ENCODE results near the gene GRID1. TPM values are rescaled to one million over a fixed set of nuclear protein-coding genes. Genes with fewer than 3 reads are reported as not detected.

Gene GRID1
- total RNA-seq, 4 donors from 2014 or later: 1.4 to 4.9 (median 2.0) TPM

GRCh38 chr10:85993840-85994507, 372.6 kb downstream of the GRID1 start:
- no peak for DNase-seq (ENCODE audit: low spot score in 2 of 2)
- WGBS, 2 donors: 65 to 70% methylated on average over 6 of the region's 6 CpGs
- no peak overlapping the region for H3K4me3 ChIP-seq (ENCODE audit: low read depth, poor library complexity, severe bottlenecking)
- TF ChIP-seq CTCF (IDR thresholded peaks at IDR 0.05): no peak
- no peak for TF ChIP-seq POLR2A (IDR thresholded peaks at IDR 0.05)
- intact Hi-C loops (cut with DNase I; ENCODE audit: low total_unique reads): no loop called here

- no peak for DNase-seq (ENCODE audit: low spot score in 2 of 2)
- no peak overlapping the region for H3K4me3 ChIP-seq (ENCODE audit: low read depth, poor library complexity, severe bottlenecking)
- 94 to 100% methylated on average over 1 of the region's 1 CpG for WGBS, 2 donors
- intact Hi-C loops (cut with DNase I; ENCODE audit: low total_unique reads): no loop called here
- TF ChIP-seq POLR2A (IDR thresholded peaks at IDR 0.05) (no peak), CTCF (IDR thresholded peaks at IDR 0.05) (no peak)
Measured at GRCh38 chr10:85993140-85993539, 373.5 kb downstream of the GRID1 start.

- WGBS, 2 donors: 57 to 75% methylated on average over 1 of the region's 1 CpG
- no peak for DNase-seq (ENCODE audit: low spot score in 2 of 2)
- no peak for TF ChIP-seq CTCF (IDR thresholded peaks at IDR 0.05)
- intact Hi-C loops (cut with DNase I; ENCODE audit: low total_unique reads): no loop called here
- H3K4me3 ChIP-seq (ENCODE audit: low read depth, poor library complexity, severe bottlenecking): no peak overlapping the region
Measured at GRCh38 chr10:85992324-85992723, 374.3 kb downstream of the GRID1 start.

- intact Hi-C loops (cut with DNase I; ENCODE audit: low total_unique reads): no loop called here
- no peak overlapping the region for H3K4me3 ChIP-seq (ENCODE audit: low read depth, poor library complexity, severe bottlenecking)
- WGBS, 2 donors: 46 to 60% methylated on average over 1 of the region's 1 CpG
- TF ChIP-seq POLR2A (IDR thresholded peaks at IDR 0.05) (no peak), CTCF (IDR thresholded peaks at IDR 0.05) (no peak)
- no peak for DNase-seq (ENCODE audit: low spot score in 2 of 2)
Measured at GRCh38 chr10:85986777-85987176, 379.8 kb downstream of the GRID1 start.

- TF ChIP-seq CTCF (IDR thresholded peaks at IDR 0.05) (no peak), POLR2A (IDR thresholded peaks at IDR 0.05) (no peak)
- 74 to 80% methylated on average over 6 of the region's 6 CpGs for WGBS, 2 donors
- intact Hi-C loops (cut with DNase I; ENCODE audit: low total_unique reads): no loop called here
- no peak for DNase-seq (ENCODE audit: low spot score in 2 of 2)
- no peak overlapping the region for H3K4me3 ChIP-seq (ENCODE audit: low read depth, poor library complexity, severe bottlenecking)
Measured at GRCh38 chr10:85983051-85983450, 383.5 kb downstream of the GRID1 start.

GRCh38 chr10:85979598-85979997, 387.0 kb downstream of the GRID1 start:
- intact Hi-C loops (cut with DNase I; ENCODE audit: low total_unique reads): no loop called here
- no peak overlapping the region for H3K4me3 ChIP-seq (ENCODE audit: low read depth, poor library complexity, severe bottlenecking)
- TF ChIP-seq POLR2A (IDR thresholded peaks at IDR 0.05): no peak
- TF ChIP-seq CTCF (IDR thresholded peaks at IDR 0.05): no peak
- DNase-seq (ENCODE audit: low spot score in 2 of 2): no peak

All from lower leg skin (tissue), 4 donors.